ENCODE measurements around the gene ZIM2.

Gene ZIM2

GRCh38 chr19:56838909-56839651, 1.4 kb downstream of the ZIM2 start:
- no peak for DNase-seq

- DNase-seq: no peak
Observed at GRCh38 chr19:56838024-56838908, 2.3 kb downstream of the ZIM2 start.

GRCh38 chr19:56837492-56838023, 3.0 kb downstream of the ZIM2 start:
- no peak for DNase-seq

- DNase-seq: no peak
Observed at GRCh38 chr19:56837004-56837403, 3.5 kb downstream of the ZIM2 start.

- no peak for DNase-seq
Observed at GRCh38 chr19:56836059-56836458, 4.5 kb downstream of the ZIM2 start.

DNA sequence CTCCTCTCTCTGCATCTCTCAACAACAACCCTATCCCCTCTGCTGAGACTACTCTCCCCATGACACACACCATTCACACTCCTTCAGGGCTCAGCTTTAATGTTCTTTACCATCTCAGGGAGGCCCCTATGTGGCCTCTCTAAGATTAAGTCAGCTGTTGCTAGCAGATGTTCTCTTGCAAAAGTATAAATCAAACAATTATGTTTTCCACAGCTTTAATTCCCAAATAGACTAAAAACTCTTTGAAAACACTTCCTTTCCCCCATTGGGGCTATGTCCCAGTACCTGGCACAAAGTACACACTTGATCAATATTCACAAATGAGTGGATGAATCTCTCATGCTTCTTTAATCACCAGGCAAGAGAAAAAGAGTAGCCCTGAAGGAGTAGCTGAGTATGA, 5.1 kb downstream of the ZIM2 start:
- DNase-seq: no peak

- DNase-seq: no peak
Observed at GRCh38 chr19:56834564-56835375, 5.8 kb downstream of the ZIM2 start.

DNA sequence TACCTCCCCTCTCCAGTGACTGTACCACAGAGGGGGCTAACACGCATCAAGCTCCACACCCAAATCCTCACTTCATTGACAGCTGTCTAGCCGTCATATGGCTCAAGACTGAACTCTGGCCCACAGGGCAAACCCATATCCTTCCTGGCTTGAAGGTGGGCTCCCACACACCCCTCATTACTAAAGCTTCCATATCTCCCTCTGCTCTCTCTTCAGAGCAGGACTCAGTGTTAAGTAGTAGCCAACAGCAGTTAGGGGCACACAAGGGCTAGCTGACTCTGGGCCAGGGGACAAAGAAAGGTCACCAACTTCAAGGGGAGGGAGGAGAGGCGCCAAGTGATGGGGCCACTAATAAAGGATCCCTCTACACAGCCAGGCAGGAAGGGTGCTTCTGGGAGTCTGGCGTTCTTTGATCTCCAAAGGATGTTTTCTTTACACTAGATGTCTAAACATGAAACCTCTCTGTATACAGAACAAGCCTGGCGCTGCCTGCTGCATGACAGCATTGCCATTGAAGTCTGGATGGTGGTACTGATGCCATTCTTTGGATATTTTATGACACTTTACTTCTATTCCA, 8.1 kb downstream of the ZIM2 start:
- no peak for DNase-seq

GRCh38 chr19:56831255-56831654, 9.3 kb downstream of the ZIM2 start:
- no peak for DNase-seq

GRCh38 chr19:56829596-56829995, 10.9 kb downstream of the ZIM2 start:
- DNase-seq: no peak

DNA sequence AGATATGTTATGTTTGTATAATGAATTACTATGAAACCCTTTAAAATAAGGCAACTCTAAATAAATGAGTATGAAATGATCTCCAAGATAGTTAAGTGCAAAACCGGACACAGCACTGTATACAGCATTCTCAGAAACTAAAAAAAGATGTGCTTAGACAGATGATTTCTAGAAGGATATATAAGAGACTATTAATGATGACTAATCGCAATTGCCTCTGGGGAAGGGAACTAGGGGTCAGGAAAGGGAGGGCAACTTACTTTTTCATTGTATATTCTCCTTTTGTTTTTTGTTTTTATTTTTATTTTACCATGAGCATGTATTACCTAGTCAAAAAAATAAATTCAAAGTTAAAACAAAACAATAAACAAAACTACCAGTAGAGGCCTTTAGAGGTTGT, 12.8 kb downstream of the ZIM2 start:
- no peak for DNase-seq

GRCh38 chr19:56823956-56824355, 16.6 kb downstream of the ZIM2 start:
- DNase-seq: no peak

DNA sequence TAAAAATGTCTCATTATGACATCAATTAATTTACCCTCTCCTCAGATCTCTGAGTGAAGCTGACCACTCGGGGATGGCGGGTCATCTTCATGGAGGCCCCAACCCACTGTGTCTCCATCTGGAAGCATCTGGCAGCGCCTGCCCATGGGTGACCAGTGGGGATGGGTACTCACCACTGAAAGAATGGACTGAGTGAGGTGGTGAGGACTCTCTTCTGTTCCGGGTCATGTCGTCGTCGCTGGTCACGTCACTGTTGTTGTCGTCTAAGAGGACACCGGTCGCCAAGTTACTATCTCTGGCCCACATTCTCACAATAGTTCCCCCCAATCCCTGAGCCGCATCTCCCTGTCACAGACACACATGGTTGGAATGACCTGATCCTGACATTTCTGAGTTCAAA, 17.1 kb downstream of the ZIM2 start:
- DNase-seq: no peak

DNA sequence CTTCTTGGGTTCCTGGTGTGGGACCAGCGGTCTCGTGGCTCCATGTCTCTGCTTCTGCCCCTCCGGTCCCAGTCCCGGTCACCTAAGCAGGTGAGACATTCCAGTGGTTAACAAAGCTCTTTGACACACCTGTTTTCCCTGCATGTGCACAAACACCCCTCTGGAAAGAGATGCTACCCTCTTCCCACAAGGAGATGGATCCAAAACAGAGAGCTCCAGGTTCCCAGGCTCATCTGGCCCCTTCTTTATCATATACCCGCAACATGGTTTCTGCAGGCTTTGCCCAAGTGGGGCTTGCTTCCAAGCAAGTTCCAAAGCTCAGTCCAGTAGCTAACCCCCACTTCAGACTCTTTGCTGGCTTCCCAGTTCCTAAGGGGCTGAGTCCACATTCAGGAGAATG, 17.8 kb downstream of the ZIM2 start:
- DNase-seq: no peak

DNA sequence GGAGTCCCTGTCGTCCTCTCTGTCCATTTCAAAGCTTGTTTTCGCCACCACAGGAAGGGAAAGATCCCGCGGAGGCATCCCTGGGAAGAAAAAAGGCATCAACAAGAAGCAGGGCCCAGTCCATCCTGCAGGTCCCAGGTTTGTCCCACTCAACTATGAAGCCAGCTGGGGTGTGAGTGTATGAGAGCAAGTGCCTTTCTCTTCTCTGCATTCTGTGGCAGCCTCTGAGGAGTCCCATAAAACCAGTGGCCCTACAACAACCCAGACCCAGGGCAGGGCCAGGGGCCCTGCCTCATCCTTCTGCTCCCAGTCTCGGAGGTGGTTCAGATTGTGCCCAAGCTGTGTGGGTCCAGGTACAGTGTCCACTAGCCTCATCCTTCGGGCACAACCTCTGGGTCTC, 18.9 kb downstream of the ZIM2 start:
- DNase-seq: no peak

DNA sequence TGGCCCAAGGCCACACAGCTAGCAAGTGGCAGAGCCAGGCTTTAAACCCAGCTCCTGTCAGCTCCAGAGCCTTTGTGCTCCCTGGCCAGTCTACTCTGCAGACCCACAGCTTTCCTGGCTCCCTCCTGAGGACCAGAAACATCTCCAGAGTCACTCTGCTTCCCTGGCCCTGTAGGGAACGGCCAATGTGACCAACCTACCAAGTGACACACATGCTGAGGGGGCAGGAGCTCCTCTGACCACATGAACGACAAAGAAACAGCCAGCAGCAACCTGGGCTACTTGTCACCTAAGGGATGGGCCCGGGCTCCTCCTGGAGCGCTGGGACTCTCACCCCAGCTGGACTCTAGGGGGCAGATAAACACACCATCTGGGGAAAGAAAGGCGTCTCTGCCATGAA, 19.3 kb downstream of the ZIM2 start:
- DNase-seq: no peak

DNA sequence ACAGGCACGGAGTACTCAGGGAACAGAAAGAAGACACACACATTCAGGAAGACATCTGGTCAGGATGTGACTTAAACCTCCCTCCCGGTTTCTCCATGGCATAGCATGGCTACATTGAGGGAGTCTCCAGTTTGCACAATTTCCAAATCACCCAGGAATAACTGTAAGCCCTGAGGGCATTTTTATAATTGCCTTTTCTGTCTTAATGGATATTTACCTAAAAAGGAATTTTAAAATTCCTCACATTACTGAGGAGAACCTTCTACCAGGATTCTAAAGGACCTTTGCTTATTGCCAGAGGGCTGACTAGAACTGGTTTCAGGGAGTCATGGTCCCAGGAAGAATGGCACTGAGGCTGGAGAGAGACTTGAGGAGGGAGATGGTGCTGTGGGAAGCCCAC, 21.4 kb downstream of the ZIM2 start:
- no peak for DNase-seq

GRCh38 chr19:56814656-56815055, 25.9 kb downstream of the ZIM2 start:
- DNase-seq: no peak

DNA sequence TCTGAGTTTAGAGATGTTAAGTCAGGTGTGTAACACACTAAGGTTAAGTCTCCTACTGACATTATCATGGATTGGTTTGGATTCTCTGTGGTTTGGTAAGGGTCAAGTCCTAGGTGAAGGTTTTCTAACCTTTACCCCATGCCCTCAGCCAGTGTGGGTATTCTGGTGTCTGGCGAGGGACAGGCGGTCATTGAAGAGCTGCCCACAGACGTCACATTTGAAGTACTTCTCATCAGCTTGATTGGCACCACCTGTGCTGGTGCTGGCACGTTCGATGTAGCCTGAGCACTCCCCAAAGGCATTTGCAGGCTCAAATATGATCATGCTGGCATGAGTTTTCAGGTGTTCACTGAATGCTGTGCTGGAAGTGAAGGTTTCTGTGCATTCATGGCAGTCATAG, 27.0 kb downstream of the ZIM2 start:
- no peak for DNase-seq

DNA sequence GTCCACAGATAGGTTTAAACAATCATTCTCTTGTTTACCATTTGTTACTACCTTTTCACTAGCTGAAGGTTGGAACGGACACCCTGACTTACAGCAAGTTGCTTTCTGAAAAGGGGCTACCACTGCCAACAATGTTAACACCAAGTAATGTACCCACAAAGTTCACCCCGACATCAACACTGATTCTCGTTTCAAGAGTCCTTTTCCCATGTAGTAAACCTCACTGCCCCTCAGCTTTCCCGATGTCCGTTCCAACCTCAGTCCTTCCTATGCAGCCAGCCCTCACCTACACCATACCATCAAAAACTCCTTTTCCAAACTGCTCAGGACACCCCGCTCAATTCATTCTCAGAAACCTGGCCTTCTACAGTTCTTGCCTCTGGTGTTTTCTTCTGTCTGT, 29.0 kb downstream of the ZIM2 start:
- DNase-seq: no peak

DNA sequence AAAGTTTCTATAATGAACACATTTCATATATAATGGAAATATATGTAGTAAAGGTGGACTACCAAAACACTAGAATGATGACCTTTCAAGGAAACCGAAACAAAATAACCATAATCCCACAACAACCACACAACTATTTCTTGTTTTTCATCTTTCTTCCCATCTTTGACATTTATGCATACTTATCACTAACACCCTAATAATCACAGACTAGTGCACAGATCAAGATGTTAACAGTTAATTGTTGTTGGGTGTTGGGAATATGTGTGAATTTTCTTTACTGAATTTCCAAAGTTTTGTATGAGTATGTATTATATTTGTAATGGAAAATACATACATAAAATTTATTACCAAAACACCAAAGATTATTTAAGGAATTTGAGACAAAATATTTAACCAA, 30.3 kb downstream of the ZIM2 start:
- no peak for DNase-seq

GRCh38 chr19:56808717-56809392, 31.7 kb downstream of the ZIM2 start:
- DNase-seq: no peak

Measured in DMS79 treated with DMSO at 0.1 percent for 48 hours (cell line).